Lower lobe of right lung (tissue), 2 donors: ENCODE data around the gene TPCN2. TPM values are rescaled to one million over a fixed set of nuclear protein-coding genes. Genes with fewer than 3 reads are reported as not detected.

Experiments
- ATAC-seq, 2 donors: fragments of 200-7000 bp; cut with Tn5 transposase; one replicate each; pipeline ENCODE4 v1.9.1; 2020 to 2022; ENCODE audit warnings: mild to moderate bottlenecking in 2 of 2, moderate library complexity in 2 of 2
- DNase-seq: peaks from one replicate; pipeline ENCODE4 v3.0.0-alpha.2; 2020
- H3K27ac ChIP-seq: fragments of 200-600 bp; one replicate; pipeline ENCODE4 v1.8.0; 2022
- H3K27me3 ChIP-seq: fragments of 200-600 bp; one replicate; pipeline ENCODE4 v1.8.0; 2022; ENCODE audit warnings: low read depth
- H3K36me3 ChIP-seq: fragments of 200-600 bp; one replicate; pipeline ENCODE4 v1.8.0; 2022; ENCODE audit warnings: mild to moderate bottlenecking
- H3K4me1 ChIP-seq: fragments of 200-600 bp; one replicate; pipeline ENCODE4 v1.8.0; 2022
- H3K4me3 ChIP-seq: fragments of 200-600 bp; one replicate; pipeline ENCODE4 v1.8.0; 2022; ENCODE audit warnings: mild to moderate bottlenecking
- H3K9me3 ChIP-seq: fragments of 200-600 bp; one replicate; pipeline ENCODE4 v1.8.0; 2022
- CTCF ChIP-seq: fragments of 200-600 bp; IDR thresholded peaks from one replicate; pipeline ENCODE4 v1.8.0; 2022; ENCODE audit warnings: antibody characterized with exemption, mild to moderate bottlenecking
- intact Hi-C: fragments of 100-400 bp; cut with DNase I; formaldehyde crosslinking; loops from one replicate; pipeline ENCODE4 v1.11.0; 2022
- total RNA-seq: library from RNA; stranded (reverse); fragmentation: NEBNext Ultra II Directional; extraction: Animal tissue kit (Norgen Biotek cat#: 25700); gene quantifications from one replicate; pipeline ENCODE4 v1.2.1, GENCODE V29; 2021
- donor health status: DM: no; HTN: yes; CAD: no; lungs with severe emphysema.

TPCN2 gene
- total RNA-seq, 1 donor from 2014 or later: 18.2 TPM

GRCh38 chr11:69099180-69099579 is 50.4 kb downstream of the TPCN2 start:
- DNase-seq (no peak), ATAC-seq (no peak)

GRCh38 chr11:69100454-69101114 is 51.9 kb downstream of the TPCN2 start:
- H3K4me3 ChIP-seq: no peak overlapping the region
- no peak for ATAC-seq

More at GRCh38 chr11:69099180-69099579, 50.4 kb downstream of the TPCN2 start:
- Histone ChIP-seq H3K9me3 (no peaks in the 10 kb centered on the region), H3K4me3 (no peak overlapping the region), H3K27ac (no peak overlapping the region), H3K4me1 (peaks cover 5% of the 10 kb centered on the region), H3K36me3 (no peaks in the 10 kb centered on the region), H3K27me3 (no peaks in the 10 kb centered on the region)
- intact Hi-C loops: no loop called here
- no peak for TF ChIP-seq CTCF

GRCh38 chr11:69101115-69101791 is 52.5 kb downstream of the TPCN2 start:
- TF ChIP-seq CTCF: peak; percentile 100
- Histone ChIP-seq H3K4me1 (peaks cover 17% of the 10 kb centered on the region), H3K27ac (no peak overlapping the region), H3K36me3 (no peaks in the 10 kb centered on the region), H3K9me3 (no peaks in the 10 kb centered on the region), H3K4me3 (no peak overlapping the region), H3K27me3 (no peaks in the 10 kb centered on the region)
- DNase-seq: peak; percentile 89
- ATAC-seq: peak; percentile 91 to 94
- intact Hi-C loops: loop anchor here (10.0 kb wide), 1 partner anchor 554 kb away; no protein-coding TSS in a partner anchor

More at GRCh38 chr11:69100454-69101114, 51.9 kb downstream of the TPCN2 start:
- H3K4me1 ChIP-seq: peaks cover 10% of the 10 kb centered on the region
- DNase-seq: peak; percentile 40
- intact Hi-C loops: loop anchor here (10.0 kb wide), 1 partner anchor 554 kb away; no protein-coding TSS in a partner anchor
- H3K36me3 ChIP-seq: no peaks in the 10 kb centered on the region
- no peaks in the 10 kb centered on the region for H3K9me3 ChIP-seq
- TF ChIP-seq CTCF: no peak
- H3K27ac ChIP-seq: no peak overlapping the region
- no peaks in the 10 kb centered on the region for H3K27me3 ChIP-seq

- DNase-seq: no peak
- Histone ChIP-seq H3K36me3 (no peaks in the 10 kb centered on the region), H3K27me3 (no peaks in the 10 kb centered on the region), H3K9me3 (no peaks in the 10 kb centered on the region), H3K4me1 (peaks cover 25% of the 10 kb centered on the region), H3K4me3 (no peak overlapping the region), H3K27ac (no peak overlapping the region)
- intact Hi-C loops: loop anchor here (10.0 kb wide), 1 partner anchor 553 kb away; no protein-coding TSS in a partner anchor
- TF ChIP-seq CTCF: no peak
- ATAC-seq: no peak
These were observed 53.3 kb downstream of the TPCN2 start for GRCh38 chr11:69101792-69102695.
